K562 treated with DMSO at 1 percent for 4 hours (cell line): ENCODE measurements around the gene UEVLD. TPM values are rescaled to one million over a fixed set of nuclear protein-coding genes. Genes with fewer than 3 reads are reported as not detected.

Experiments
- total RNA-seq: library from RNA; unstranded; fragments of 300-600 nt; gene quantifications from 2 replicates; pipeline ENCODE4 v1.2.3, GENCODE V29; 2022; ENCODE audit not compliant: insufficient read depth

Gene UEVLD
- total RNA-seq = 8.2 and 8.7 TPM in 2 replicates

GRCh38 chr11:18588297-18589252 lies at the start of gene UEVLD:
Gene UEVLD (minus strand): TSS chr11:18588734. CDS start chr11:18588654, 80 bp downstream.

DNA sequence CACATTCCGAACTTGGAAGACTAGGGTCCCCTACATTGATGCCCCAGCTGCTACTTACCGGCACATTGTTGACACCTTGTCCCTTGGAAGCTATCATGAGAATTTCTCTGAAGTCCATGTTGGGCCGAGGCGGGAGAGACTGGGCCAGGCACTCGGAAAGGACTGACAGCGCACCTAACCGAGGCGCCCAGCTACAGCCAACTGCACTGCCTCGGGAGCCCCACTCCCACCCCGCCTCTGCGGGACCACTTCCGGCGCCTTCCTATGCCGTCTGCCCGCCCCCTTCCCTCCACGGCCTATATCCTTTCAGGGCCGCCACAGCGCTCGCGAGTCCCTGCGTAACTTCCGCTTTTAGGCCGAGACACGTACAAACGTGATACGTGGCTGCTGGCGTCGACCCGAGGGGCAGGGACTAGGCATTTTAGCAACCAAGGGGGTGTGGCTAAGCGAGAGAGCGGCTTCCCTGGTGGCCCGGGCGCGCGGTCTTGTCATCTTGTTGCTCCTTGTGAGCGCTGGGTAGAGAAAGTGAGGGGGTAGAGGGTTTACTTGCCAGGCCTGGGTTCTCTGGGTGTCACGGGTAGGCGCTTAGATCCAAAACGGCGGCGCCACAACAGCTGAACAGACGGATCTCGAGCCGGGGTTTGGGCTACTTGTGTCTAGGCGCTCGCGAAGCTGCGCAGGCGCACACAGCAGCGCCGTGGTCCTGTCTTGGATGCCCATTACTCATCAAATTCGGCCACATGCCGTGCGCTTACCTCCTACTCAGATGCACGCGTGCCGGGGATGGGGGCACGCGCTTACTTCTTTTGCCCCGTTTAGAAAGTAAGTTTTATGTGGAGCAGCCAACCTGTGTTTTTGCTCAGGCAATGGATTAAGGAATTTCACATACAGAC lies 45.9 kb upstream of the UEVLD start, which contains the start of gene SPTY2D1:
SPTY2D1 (minus strand) TSS at position 203 of the 893 bp plus-strand sequence; CDS start at position 118, 85 bp downstream.

GRCh38 chr11:18599739-18600230 lies 11.3 kb upstream of the UEVLD start, which contains the start of gene MISFA:
Gene MISFA (plus strand): TSS chr11:18599789. CDS start chr11:18599929, 140 bp downstream.

GRCh38 chr11:18526521-18527296 lies 61.8 kb downstream of the UEVLD start, which contains the start of gene TSG101:
Gene TSG101 (minus strand): TSS chr11:18526942. CDS start chr11:18526816, 126 bp downstream.

Other genes with a start within 250 kb of the UEVLD start
- 278 and 282 TPM in 2 replicates for gene LDHA, start 194.2 kb downstream of the UEVLD start, total RNA-seq
- not detected in 2 replicates for gene LDHC, start 176.4 kb downstream of the UEVLD start, total RNA-seq
- not detected in 2 replicates for gene LDHAL6A, start 132.9 kb downstream of the UEVLD start, total RNA-seq
- 56.3 and 67.8 TPM in 2 replicates for gene TSG101, start 61.8 kb downstream of the UEVLD start, total RNA-seq
- gene MISFA, start 11.1 kb upstream of the UEVLD start, total RNA-seq = not detected in 2 replicates
- 11.0 and 16.6 TPM in 2 replicates for gene SPTY2D1, start 45.6 kb upstream of the UEVLD start, total RNA-seq
- gene TMEM86A, start 110.0 kb upstream of the UEVLD start, total RNA-seq = 0.84 and 1.6 TPM in 2 replicates
- gene IGSF22, start 137.5 kb upstream of the UEVLD start, total RNA-seq = not detected in 2 replicates
- not detected in 2 replicates for gene PTPN5, start 203.1 kb upstream of the UEVLD start, total RNA-seq